Stimulated activated CD4-positive, alpha-beta T cell treated with anti-CD3 and anti-CD28 coated beads, TNF-alpha, amount 100 ng/mL, for 24 hours (primary cell): ENCODE measurements around the gene DMAP1.

Source experiments
- DNase-seq, 3 experiments: peaks; one replicate each; pipeline ENCODE4 v3.0.0-alpha.2; 2020; ENCODE audit warnings: low read depth in 3 of 3

The DMAP1 gene

GRCh38 chr1:44251989-44252671, 38.9 kb downstream of the DMAP1 start:
- DNase-seq, result no peak

- no peak for DNase-seq
These were observed 41.2 kb downstream of the DMAP1 start for GRCh38 chr1:44254392-44254910.

DNA sequence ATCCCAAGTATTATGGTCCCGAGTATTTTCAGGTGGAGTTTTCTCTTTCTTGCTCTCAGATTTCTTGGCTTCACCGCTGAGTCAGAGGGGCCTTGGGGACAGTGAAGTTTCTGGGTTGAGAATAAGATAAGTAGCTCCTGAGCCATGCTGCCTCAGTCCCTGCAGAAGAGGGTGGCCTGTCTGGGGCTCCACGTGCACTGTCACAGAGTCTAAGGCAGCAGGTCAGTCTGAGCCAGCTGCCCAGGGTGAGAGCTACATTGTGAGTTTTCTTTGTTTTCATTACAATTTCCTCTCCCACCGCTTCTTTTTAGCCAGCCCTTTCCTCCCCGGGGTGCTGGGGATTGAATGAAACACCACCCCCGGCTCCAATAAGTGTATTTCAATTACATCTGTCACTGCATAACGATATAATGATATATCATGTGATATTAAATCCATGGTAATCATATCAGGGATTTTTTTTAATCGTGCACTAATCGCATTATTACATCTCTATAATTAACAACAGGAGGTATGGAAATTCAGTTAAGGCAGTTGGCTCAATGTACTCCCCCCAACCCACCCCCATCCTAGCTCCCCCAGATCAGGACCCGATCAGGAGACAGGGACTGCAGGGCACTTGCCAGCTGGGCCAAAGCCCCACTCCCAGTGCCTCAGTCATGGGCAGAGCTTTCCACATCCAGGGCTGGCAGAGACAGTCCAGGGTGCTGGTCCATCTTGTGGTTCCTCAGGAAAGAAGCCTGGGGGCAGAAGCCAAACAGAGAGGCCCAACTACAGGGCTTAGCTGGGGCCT, 43.7 kb downstream of the DMAP1 start:
- DNase-seq, result no peak

GRCh38 chr1:44259090-44259489, 45.8 kb downstream of the DMAP1 start:
- no peak for DNase-seq

DNA sequence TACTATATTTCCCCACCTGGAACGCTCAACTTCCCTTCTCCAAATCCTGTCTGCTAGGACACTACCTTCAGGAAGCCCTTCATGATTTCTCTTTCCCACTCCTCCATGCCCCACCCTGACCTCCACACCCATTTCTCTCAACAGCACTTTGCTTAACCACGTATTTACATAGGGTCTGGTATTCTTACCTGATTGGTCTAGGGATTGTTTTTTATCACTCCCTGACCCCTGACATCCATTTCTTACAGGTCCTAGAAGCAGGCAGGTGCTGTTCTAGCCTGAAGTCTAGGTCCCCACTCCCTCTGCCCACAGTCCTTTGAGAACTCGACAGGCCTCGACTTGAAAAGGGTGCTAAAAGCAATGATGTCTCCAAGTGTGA, 47.5 kb downstream of the DMAP1 start:
- no peak for DNase-seq

DNA sequence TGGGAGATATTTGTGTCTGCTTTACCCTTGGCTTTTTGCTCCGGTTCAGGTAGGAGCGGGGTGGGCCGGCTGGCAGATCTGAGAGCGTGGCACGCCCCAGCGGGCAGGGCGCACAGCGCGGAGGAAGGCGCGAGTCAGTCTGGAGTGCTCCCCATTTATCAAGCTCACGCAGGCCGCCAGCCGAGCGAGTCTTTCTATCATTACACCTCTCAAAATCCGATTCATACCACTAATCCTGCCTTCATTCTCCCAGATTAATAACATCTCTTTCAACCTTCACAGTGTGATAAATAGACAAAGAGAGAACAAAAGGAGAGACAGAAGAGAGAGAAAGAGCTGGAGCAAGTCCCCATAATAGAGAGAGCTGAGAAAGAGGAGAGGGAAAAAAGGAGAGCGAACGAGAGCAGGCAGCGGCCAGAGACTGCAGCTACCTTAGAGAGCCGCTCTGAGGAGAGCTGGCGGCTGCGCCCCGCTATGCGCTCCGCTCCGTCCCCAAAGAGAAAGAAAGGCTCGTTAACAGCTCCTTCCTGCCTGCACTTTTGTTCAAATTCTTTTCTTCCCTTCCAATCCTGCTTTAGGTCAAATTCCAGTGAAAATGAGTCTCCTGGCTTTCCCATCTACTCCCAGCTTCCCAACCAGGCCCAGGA, 48.0 kb downstream of the DMAP1 start:
- DNase-seq, result no peak

DNA sequence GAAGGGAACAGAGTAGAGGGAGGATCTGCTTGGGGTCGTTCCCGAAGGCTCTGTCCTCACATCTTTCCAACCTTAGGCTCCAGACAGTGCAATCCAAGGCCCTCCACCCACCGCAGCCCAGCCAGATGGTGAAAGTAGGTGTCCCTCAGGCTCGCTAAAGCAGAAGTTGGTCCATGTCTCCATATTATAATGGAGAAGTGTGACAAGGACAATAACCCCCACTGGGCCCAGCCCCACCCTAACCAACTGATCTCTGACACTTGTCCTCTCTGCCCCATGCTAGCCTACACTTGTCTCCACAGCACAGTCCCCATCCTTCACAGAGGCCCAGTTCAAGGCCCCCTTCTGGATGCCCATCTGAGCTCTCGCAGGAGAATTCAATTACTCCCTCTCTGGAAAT, 48.7 kb downstream of the DMAP1 start:
- no peak for DNase-seq

DNA sequence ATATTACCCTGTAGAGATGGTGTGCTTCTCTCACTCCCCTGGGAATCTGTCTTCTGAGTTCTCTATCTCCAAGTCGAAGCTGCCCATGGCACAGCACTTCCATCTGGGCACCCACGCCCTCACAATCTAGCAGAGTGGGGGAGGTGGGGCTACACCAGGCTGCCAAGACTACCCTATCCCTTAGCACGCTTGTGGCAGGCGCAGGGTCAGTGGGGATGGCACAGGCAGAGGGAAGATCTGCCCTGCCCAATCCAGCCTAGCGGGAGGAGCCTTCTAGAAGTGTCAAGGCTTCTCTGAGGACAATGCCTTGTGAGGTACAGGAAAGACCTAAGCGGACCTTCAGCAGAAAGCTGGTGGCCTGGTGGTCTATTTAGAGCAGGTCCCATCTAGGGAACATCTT, 49.1 kb downstream of the DMAP1 start:
- no peak for DNase-seq

DNA sequence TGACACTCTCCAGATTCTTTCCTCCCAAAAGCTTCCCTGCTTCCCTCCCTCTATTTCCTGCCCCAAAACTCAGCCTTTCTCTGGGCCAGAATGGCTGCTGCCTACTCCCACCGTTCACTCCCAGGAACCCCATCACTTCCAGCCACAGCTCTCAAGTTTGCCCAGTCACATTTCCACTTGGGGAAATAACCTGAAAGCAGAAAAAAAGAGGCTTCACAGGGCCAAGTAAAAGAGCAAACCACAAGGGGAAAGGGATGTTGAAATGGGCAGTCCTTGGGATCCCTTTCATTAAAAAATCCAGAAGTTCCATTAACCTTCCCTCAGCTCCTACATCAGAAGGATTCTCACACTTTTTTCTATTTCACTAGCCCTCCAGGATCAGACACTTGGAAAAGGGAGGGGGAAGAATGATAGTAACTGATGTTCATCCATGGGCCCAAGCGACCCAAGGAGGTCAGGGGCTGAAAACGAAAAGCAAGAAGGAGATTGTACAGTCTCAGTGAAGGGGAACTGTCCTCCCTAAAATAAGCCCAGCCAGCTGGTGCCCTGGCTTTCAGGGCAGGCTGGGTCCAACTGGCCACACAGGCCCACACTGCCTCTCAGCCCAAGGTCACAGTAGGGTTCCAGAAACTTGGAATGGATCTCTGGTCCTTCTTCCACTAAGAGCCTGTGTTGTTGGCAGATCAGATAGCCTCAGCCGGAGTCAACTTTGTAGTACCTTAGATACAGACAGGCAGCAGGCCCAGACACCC, 49.7 kb downstream of the DMAP1 start:
- DNase-seq, result no peak

GRCh38 chr1:44263568-44264450, 50.5 kb downstream of the DMAP1 start:
- DNase-seq, result no peak

DNA sequence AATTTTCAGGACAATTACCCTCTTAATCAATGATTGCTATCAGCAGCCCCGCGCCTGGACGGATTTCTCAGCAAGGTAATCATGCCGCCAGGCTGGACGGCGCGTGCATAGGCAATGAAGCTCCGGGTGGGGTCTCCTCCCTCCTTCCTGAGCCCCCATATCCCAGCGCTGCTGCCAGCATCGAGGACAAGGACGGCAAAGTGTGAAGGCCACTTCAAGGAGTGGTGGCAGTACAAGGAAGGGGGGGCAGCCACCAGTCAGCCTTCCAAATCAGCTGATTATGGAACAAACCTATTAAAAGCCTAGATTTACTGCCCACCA, 51.1 kb downstream of the DMAP1 start:
- DNase-seq, result no peak

- no peak for DNase-seq
These were observed 52.5 kb downstream of the DMAP1 start for GRCh38 chr1:44265656-44266358.

GRCh38 chr1:44266400-44267344, 53.4 kb downstream of the DMAP1 start:
- no peak for DNase-seq

GRCh38 chr1:44267438-44267837, 54.2 kb downstream of the DMAP1 start:
- no peak for DNase-seq

DNA sequence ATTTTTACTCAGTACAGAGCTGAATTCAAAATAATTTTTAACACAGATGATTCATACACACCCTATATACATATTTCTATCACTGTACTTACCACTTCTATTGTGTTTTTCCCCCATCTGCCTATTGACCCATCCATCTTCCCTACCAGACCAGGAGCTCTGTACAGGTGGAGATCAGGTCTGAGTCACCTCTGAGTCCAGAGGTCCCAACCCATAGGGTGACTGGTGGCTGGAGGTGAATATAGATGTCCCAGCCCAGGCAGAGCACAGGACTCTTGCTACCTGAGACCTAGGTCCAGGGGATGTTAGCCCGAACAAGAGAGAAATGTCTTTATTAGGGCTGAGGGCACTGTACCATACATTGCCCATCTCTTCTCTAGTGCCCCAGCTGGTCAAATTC, 54.8 kb downstream of the DMAP1 start:
- DNase-seq, result no peak
